Fibroblast of lung (primary cell): ENCODE results near the gene CDK2AP2. TPM values are rescaled to one million over a fixed set of nuclear protein-coding genes. Genes with fewer than 3 reads are reported as not detected.
"Not testable (repeated sequence)": the region's sequence is repeated elsewhere in the genome, so short reads cannot be mapped to it uniquely, and the experiment has no call there.

Source experiments
- DNase-seq, 2 donors: peaks; one replicate each; pipeline versions ENCODE4 v3.0.0 to v3.0.0-alpha.2; 2010; ENCODE audit warnings: low read depth in 2 of 2
- H2AFZ ChIP-seq: 2 replicates; pipeline ENCODE4 v1.5.1; 2012; ENCODE audit warnings: low read length, control low read depth, inconsistent platforms
- H3K27ac ChIP-seq: 2 replicates; pipeline ENCODE4 v1.5.1; 2011; ENCODE audit warnings: low read length, control low read depth; ENCODE audit not compliant: insufficient read depth
- H3K27me3 ChIP-seq: 2 replicates; pipeline ENCODE4 v1.5.1; 2011; ENCODE audit warnings: mild to moderate bottlenecking, low read length; ENCODE audit not compliant: control insufficient read depth, insufficient read depth
- H3K36me3 ChIP-seq: 2 replicates; pipeline ENCODE4 v1.5.1; 2011; ENCODE audit warnings: low read length; ENCODE audit not compliant: control insufficient read depth, insufficient read depth
- H3K4me1 ChIP-seq: 2 replicates; pipeline ENCODE4 v1.5.1; 2011; ENCODE audit warnings: low read length; ENCODE audit not compliant: control insufficient read depth, insufficient read depth; ENCODE audit errors: extremely low read depth
- H3K4me2 ChIP-seq: 2 replicates; pipeline ENCODE4 v1.5.1; 2011; ENCODE audit warnings: low read length, control low read depth; ENCODE audit not compliant: insufficient read depth; ENCODE audit errors: extremely low read depth
- H3K4me3 ChIP-seq, 4 experiments: fragments of 200-600 bp in 1 of 4; sonication (generic) in 1 of 4; replicated peaks in 1 of 4; 2 replicates each; pipeline ENCODE4 v1.5.1; 2011 to 2016; ENCODE audit warnings: low read length in 4 of 4, low read depth in 3 of 4, mild to moderate bottlenecking in 3 of 4, control low read depth in 2 of 4, inconsistent platforms in 1 of 4, mixed read lengths in 1 of 4; ENCODE audit not compliant: insufficient read depth in 1 of 4; ENCODE audit errors: control extremely low read depth in 1 of 4
- H3K79me2 ChIP-seq: 2 replicates; pipeline ENCODE4 v1.5.1; 2012; ENCODE audit warnings: mild to moderate bottlenecking, low read length, inconsistent platforms; ENCODE audit not compliant: control insufficient read depth, insufficient read depth
- H3K9ac ChIP-seq: 2 replicates; pipeline ENCODE4 v1.5.1; 2011; ENCODE audit warnings: mild to moderate bottlenecking, low read length, control low read depth; ENCODE audit not compliant: insufficient read depth
- H3K9me3 ChIP-seq: 2 replicates; pipeline ENCODE4 v1.5.1; 2012; ENCODE audit warnings: low read depth, low read length; ENCODE audit not compliant: control insufficient read depth, insufficient read depth
- H4K20me1 ChIP-seq: 2 replicates; pipeline ENCODE4 v1.5.1; 2011; ENCODE audit warnings: low read length; ENCODE audit not compliant: control insufficient read depth, insufficient read depth; ENCODE audit errors: extremely low read depth
- EZH2 ChIP-seq: IDR thresholded peaks from 2 replicates; pipeline ENCODE4 v1.5.1; 2012; ENCODE audit warnings: low read length, control low read depth, mild to moderate bottlenecking; ENCODE audit errors: missing control alignments
- polyA plus RNA-seq, 2 donors: library from polyadenylated mRNA; depleted of rRNA in 1 of 2; stranded (reverse) in 1 of 2; unstranded in 1 of 2; fragments of >200 nt; gene quantifications; 2 replicates each; pipeline ENCODE4 v1.2.1, GENCODE V29; 2011 to 2012; ENCODE audit warnings: missing spikeins in 1 of 2
- total RNA-seq: library from RNA; depleted of rRNA; stranded (reverse); fragments of >200 nt; gene quantifications from 2 replicates; pipeline ENCODE4 v1.2.1, GENCODE V29; 2014
- TF ChIP-seq, protein P1 (sequence below), 2 donors: IDR thresholded peaks in 1 of 2; conservative IDR thresholded peaks in 1 of 2; 1 replicate in 1 of 2; 2 replicates in 1 of 2; pipeline ENCODE4 v1.5.1; 2011 to 2012; ENCODE audit warnings: low read length in 2 of 2, control low read depth in 1 of 2, inconsistent platforms in 1 of 2, low read depth in 1 of 2, mild to moderate bottlenecking in 1 of 2

CDK2AP2 gene
- total and polyA plus RNA-seq, 2 donors (not counting 1 experiment from before 2014, with no cell fraction given) = 7.8 to 19.0 TPM

DNA sequence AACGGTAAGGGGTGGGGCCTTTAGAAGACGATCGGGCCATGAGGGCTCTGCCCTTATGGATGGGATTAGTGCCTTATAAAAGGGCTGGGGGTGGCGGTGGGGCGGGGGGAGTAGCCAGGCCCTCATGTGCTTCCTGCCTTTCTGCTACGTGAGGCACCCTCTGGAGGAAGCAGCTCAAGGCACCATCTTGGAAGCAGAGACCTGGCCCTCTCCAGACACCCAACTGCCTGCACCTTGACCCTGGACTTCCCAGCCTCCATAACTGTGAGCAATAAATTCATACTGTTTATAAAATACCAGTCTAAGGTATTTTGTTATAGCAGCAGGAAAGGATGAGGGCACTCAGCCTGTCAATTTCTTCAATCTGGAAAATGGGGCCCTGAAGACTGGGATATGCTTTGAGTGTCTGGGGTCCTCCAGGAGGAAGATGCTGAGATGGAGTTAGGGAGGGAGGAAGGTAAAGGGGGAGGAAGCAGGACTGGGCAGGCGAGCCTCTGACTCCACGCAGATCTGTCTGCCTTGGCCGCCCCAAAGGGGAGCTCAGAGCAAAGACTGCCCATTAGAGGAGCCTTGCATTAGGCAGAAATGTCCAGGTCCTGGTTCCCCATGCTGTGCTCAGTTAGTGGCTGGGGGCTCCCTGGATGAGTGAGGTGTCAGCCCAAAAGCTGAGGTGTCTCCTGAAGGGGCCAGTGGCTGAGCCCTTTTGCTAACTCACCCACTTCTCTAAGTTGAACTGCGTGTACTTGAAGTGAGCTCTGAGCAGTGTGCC lies 10.0 kb upstream of the CDK2AP2 start:
- Histone ChIP-seq H3K4me1 (no peaks in the 10 kb centered on the region), H3K36me3 (no peaks in the 10 kb centered on the region), H3K9me3 (no peaks in the 10 kb centered on the region), H4K20me1 (no peaks in the 10 kb centered on the region), H3K27ac (no peak overlapping the region), H3K27me3 (peaks cover 12% of the 10 kb centered on the region), H3K4me3 (no peak overlapping the region), H3K9ac (no peak overlapping the region), H2AFZ (no peak overlapping the region), H3K4me2 (no peak overlapping the region), H3K79me2 (no peaks in the 10 kb centered on the region)
- TF ChIP-seq, protein P1, sequence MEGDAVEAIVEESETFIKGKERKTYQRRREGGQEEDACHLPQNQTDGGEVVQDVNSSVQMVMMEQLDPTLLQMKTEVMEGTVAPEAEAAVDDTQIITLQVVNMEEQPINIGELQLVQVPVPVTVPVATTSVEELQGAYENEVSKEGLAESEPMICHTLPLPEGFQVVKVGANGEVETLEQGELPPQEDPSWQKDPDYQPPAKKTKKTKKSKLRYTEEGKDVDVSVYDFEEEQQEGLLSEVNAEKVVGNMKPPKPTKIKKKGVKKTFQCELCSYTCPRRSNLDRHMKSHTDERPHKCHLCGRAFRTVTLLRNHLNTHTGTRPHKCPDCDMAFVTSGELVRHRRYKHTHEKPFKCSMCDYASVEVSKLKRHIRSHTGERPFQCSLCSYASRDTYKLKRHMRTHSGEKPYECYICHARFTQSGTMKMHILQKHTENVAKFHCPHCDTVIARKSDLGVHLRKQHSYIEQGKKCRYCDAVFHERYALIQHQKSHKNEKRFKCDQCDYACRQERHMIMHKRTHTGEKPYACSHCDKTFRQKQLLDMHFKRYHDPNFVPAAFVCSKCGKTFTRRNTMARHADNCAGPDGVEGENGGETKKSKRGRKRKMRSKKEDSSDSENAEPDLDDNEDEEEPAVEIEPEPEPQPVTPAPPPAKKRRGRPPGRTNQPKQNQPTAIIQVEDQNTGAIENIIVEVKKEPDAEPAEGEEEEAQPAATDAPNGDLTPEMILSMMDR (conservative IDR thresholded peaks at IDR 0.05 in 1 of 2, IDR thresholded peaks at IDR 0.05 in 1 of 2; ENCODE audit: low read depth in 1 of 2, low read length in 2 of 2) = no peak
- TF ChIP-seq EZH2 = no peak
- DNase-seq = no peak

DNA sequence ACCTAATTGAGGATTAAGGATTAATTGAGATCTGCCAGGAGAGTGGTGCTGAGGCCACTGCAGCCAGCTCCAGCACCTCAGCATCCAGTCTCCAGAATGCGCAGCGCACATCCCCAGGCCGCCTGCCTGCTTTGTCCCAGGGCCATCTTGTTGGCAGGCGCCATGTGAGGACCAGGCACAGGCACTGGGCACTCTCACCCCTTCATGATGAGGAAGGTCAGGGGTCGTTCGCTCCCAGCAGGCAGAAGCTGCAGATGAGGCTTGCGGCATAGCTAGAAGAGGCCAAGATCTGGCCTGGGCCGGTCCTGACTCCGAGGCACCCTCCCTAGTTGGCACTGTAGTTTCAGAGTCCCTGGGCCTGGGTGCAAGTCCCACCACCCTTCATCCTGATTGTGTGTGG lies 8.8 kb upstream of the CDK2AP2 start:
- H3K79me2 ChIP-seq = no peaks in the 10 kb centered on the region
- no peak overlapping the region for H3K4me2 ChIP-seq
- no peaks in the 10 kb centered on the region for H3K9me3 ChIP-seq
- no peak overlapping the region for H3K9ac ChIP-seq
- H3K4me3 ChIP-seq = no peak overlapping the region
- H4K20me1 ChIP-seq = no peaks in the 10 kb centered on the region
- H2AFZ ChIP-seq = no peak overlapping the region
- peaks cover 15% of the 10 kb centered on the region for H3K27me3 ChIP-seq
- no peak overlapping the region for H3K27ac ChIP-seq
- TF ChIP-seq EZH2 = no peak
- TF ChIP-seq, protein P1 (conservative IDR thresholded peaks at IDR 0.05 in 1 of 2, IDR thresholded peaks at IDR 0.05 in 1 of 2; ENCODE audit: low read depth in 1 of 2, low read length in 2 of 2) = no peak
- DNase-seq = no peak
- no peaks in the 10 kb centered on the region for H3K4me1 ChIP-seq
- no peaks in the 10 kb centered on the region for H3K36me3 ChIP-seq

DNA sequence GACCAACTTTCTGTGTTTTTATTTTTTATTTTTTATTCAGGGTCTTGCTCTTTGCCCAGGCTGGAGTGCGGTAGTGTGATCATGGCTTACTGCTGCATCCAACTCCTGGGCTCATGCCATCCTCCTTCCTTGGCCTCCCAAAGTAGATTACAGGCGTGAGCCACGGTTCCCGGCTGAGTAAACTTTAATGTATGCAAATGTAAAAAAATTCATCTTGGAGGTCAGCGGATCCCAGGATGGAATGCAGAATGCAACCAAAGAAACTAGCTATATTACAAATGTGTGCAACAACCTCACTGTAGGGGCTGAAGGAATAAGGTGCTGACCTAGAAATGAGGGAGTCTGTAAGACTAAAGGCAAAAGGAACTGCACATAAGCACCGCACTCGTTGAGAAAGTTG lies 6.2 kb upstream of the CDK2AP2 start:
- H3K4me1 ChIP-seq = no peaks in the 10 kb centered on the region
- no peak overlapping the region for H3K4me2 ChIP-seq
- TF ChIP-seq EZH2 = no peak
- TF ChIP-seq, protein P1 (conservative IDR thresholded peaks at IDR 0.05 in 1 of 2, IDR thresholded peaks at IDR 0.05 in 1 of 2; ENCODE audit: low read depth in 1 of 2, low read length in 2 of 2) = no peak
- peaks cover 15% of the 10 kb centered on the region for H3K27me3 ChIP-seq
- no peaks in the 10 kb centered on the region for H3K9me3 ChIP-seq
- H3K27ac ChIP-seq = no peak overlapping the region
- DNase-seq = no peak
- H3K4me3 ChIP-seq = no peak overlapping the region
- no peaks in the 10 kb centered on the region for H3K79me2 ChIP-seq
- H2AFZ ChIP-seq = no peak overlapping the region
- no peaks in the 10 kb centered on the region for H3K36me3 ChIP-seq
- no peaks in the 10 kb centered on the region for H4K20me1 ChIP-seq
- H3K9ac ChIP-seq = no peak overlapping the region

DNA sequence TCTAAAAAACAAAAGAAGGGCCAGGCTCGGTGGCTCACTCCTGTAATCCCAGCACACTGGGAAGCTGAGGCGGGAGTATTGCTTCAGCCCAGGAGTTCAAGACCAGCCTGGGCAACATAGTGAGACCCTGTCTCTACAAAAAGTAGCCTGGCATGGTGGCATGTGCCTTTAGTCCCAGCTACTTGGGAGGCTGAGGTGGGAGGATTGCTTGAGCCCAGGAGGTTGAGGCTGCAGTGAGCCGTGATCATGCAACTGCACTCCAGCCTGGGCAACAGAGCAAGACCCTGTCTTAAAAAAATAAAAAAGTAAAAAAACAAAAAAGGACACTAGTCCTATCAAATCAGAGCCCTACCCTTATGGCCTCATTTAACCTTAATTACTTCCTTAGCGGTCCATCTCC lies 3.6 kb upstream of the CDK2AP2 start:
- H3K4me2 ChIP-seq, H3K4me3 ChIP-seq, H3K36me3 ChIP-seq, DNase-seq, H3K9me3 ChIP-seq, H3K9ac ChIP-seq, H4K20me1 ChIP-seq, H3K79me2 ChIP-seq, H2AFZ ChIP-seq, H3K4me1 ChIP-seq, H3K27ac ChIP-seq: not testable (repeated sequence)
- peaks cover 11% of the 10 kb centered on the region for H3K27me3 ChIP-seq
